GM12891 (cell line): ENCODE measurements around the gene EML1.

Experiments
- POLR2A ChIP-seq: IDR thresholded peaks from 2 replicates; pipeline ENCODE4 v1.6.1; 2011; ENCODE audit warnings: low read depth, low read length, control low read depth
- POLR2AphosphoS5 ChIP-seq: IDR thresholded peaks from 2 replicates; pipeline ENCODE4 v1.6.1; 2011; ENCODE audit warnings: low read depth, low read length, control low read depth

DNA sequence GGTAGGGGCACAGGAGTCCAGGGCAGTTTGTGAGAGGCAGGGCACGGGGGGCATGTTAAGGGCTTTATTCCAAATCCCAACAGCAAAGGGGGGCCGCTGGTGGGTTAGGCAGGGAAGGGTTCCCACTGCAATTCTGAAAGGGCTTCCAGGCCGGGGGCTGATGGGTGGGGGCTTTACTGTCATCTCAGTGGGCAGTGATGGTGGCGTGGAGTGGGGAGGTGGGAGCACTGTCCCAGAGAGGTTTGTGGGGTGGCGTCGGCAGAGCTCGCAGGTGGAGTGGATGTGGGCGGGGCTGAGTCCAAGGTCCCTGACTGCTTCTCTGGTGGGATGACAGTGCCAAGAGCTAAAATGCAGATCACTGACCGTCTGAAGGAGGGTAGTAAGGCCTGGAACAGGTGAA, 150.4 kb downstream of the EML1 start:
- TF ChIP-seq POLR2A (no peak), POLR2AphosphoS5 (no peak)
